PC-9 (cell line): ENCODE data around the gene UHRF2.

Source experiments
- EZH2 ChIP-seq: fragments of 200-600 bp; sonication (generic); IDR thresholded peaks from 2 replicates; pipeline ENCODE4 v1.8.0; 2017; ENCODE audit warnings: antibody characterized with exemption, low read depth
- TF ChIP-seq, protein P1 (sequence below): fragments of 200-600 bp; sonication (generic); conservative IDR thresholded peaks from 2 replicates; pipeline ENCODE4 v1.6.1; 2017; ENCODE audit warnings: mixed run types, antibody characterized with exemption, mild to moderate bottlenecking, moderate library complexity

DNA sequence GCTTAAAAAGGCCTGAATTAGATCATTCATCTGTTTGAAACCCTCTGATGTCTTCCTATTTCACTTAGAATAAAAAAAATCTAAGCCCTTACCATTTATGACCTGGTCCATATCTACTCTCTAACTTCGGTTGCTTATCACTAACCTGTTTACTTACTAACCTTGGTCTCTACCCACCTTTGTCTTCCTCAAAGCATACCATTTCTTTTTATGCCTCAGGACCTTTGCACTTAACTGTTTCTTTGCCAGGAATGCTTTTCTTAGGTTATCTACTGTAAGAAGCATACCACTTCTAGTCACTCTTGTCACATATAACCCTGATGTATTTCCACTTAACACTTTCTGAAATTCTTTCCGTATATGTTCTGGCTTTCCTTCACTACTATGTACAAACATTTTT is 67.0 kb downstream of the UHRF2 start:
- TF ChIP-seq, protein P1, sequence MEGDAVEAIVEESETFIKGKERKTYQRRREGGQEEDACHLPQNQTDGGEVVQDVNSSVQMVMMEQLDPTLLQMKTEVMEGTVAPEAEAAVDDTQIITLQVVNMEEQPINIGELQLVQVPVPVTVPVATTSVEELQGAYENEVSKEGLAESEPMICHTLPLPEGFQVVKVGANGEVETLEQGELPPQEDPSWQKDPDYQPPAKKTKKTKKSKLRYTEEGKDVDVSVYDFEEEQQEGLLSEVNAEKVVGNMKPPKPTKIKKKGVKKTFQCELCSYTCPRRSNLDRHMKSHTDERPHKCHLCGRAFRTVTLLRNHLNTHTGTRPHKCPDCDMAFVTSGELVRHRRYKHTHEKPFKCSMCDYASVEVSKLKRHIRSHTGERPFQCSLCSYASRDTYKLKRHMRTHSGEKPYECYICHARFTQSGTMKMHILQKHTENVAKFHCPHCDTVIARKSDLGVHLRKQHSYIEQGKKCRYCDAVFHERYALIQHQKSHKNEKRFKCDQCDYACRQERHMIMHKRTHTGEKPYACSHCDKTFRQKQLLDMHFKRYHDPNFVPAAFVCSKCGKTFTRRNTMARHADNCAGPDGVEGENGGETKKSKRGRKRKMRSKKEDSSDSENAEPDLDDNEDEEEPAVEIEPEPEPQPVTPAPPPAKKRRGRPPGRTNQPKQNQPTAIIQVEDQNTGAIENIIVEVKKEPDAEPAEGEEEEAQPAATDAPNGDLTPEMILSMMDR, result no peak
- no peak for TF ChIP-seq EZH2
